ENCODE data around the gene GCKR. TPM values are rescaled to one million over a fixed set of nuclear protein-coding genes. Genes with fewer than 3 reads are reported as not detected.

The GCKR gene
- total RNA-seq, 4 donors from 2014 or later = 0.56 to 1.0 (median 0.64) TPM; not detected in 1

DNA sequence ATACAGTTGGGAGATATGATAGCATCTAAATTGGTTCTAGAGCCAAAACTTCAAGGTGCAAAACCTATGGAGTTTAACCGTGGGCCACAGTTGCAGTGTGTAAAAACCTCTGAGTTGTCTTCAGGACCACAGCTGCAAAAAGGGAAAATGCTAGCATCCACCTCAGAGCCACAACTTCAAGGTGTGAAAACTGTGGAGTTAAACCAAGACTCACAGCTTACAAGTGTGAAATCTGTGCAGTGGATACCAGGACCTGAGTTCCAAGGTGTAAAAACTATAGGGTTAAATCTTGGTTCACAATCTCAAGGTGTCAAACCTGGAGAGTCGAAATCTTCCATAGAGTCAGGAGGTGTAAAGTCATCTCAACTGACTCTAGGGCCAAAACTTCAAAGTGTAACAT lies 75.8 kb downstream of the GCKR start:
- no peaks in the 10 kb centered on the region for H3K4me1 ChIP-seq
- no peak for DNase-seq (ENCODE audit: low spot score in 2 of 2)
- H3K4me3 ChIP-seq = no peak overlapping the region
- TF ChIP-seq EP300 (IDR thresholded peaks at IDR 0.05) (no peak), POLR2A (IDR thresholded peaks at IDR 0.05) (no peak), POLR2AphosphoS5 (IDR thresholded peaks at IDR 0.05) (no peak)
- TF ChIP-seq, protein P1, sequence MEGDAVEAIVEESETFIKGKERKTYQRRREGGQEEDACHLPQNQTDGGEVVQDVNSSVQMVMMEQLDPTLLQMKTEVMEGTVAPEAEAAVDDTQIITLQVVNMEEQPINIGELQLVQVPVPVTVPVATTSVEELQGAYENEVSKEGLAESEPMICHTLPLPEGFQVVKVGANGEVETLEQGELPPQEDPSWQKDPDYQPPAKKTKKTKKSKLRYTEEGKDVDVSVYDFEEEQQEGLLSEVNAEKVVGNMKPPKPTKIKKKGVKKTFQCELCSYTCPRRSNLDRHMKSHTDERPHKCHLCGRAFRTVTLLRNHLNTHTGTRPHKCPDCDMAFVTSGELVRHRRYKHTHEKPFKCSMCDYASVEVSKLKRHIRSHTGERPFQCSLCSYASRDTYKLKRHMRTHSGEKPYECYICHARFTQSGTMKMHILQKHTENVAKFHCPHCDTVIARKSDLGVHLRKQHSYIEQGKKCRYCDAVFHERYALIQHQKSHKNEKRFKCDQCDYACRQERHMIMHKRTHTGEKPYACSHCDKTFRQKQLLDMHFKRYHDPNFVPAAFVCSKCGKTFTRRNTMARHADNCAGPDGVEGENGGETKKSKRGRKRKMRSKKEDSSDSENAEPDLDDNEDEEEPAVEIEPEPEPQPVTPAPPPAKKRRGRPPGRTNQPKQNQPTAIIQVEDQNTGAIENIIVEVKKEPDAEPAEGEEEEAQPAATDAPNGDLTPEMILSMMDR (IDR thresholded peaks at IDR 0.05) = no peak
- WGBS = 83% methylated on average over 2 of the region's 2 CpGs
- peaks cover 11% of the 10 kb centered on the region for H3K9me3 ChIP-seq
- H3K27ac ChIP-seq = no peak overlapping the region
- H3K27me3 ChIP-seq = peaks cover 19% of the 10 kb centered on the region
- H3K36me3 ChIP-seq = no peaks in the 10 kb centered on the region

DNA sequence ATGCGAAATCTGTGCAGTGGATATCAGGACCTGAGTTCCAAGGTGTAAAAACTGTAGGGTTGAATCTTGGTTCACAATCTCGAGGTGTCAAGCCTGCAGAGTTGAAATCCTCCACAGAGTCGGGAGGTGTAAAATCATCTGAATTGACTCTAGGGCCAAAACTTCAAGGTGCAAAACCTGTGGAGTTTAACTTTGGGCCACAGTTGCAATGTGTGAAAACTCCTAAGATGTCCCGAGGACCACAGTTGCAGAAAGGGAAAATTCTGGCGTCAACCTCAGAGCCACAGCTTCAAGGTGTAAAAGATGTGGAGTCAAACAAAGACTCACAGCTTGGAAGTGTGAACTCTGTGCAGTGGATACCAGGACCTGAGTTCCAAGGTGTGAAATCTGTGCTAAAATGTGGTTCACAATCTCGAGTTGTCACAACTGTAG lies 76.4 kb downstream of the GCKR start:
- H3K4me1 ChIP-seq = no peaks in the 10 kb centered on the region
- TF ChIP-seq, protein P1 (IDR thresholded peaks at IDR 0.05) = no peak
- TF ChIP-seq EP300 (IDR thresholded peaks at IDR 0.05) = no peak
- no peak for TF ChIP-seq POLR2AphosphoS5 (IDR thresholded peaks at IDR 0.05)
- no peak for TF ChIP-seq POLR2A (IDR thresholded peaks at IDR 0.05)
- H3K36me3 ChIP-seq = no peaks in the 10 kb centered on the region
- H3K9me3 ChIP-seq = peaks cover 11% of the 10 kb centered on the region
- DNase-seq (ENCODE audit: low spot score in 2 of 2) = no peak
- no peak overlapping the region for H3K27ac ChIP-seq
- WGBS = 79% methylated on average over 6 of the region's 6 CpGs
- peaks cover 14% of the 10 kb centered on the region for H3K27me3 ChIP-seq
- H3K4me3 ChIP-seq = no peak overlapping the region

Other genes with a start within 250 kb of the GCKR start
- gene SLC30A3, start 233.8 kb upstream of the GCKR start, total RNA-seq = not detected
- not detected for gene DNAJC5G, start 221.4 kb upstream of the GCKR start, total RNA-seq
- not detected for gene TRIM54, start 214.4 kb upstream of the GCKR start, total RNA-seq
- gene UCN, start 188.4 kb upstream of the GCKR start, total RNA-seq = 1 to 10 TPM in 2 of 4 donors, not detected in 2; 2.1 to 3.9 TPM
- gene MPV17, start 173.7 kb upstream of the GCKR start, total RNA-seq = 10 to 100 TPM; 51.8 to 87.5 (median 68.4) TPM
- gene GTF3C2, start 140.1 kb upstream of the GCKR start, total RNA-seq = 100 to 1,000 TPM in 1 of 4 donors, 10 to 100 TPM in 3; 53.8 to 160 (median 75.9) TPM
- gene EIF2B4, start 126.5 kb upstream of the GCKR start, total RNA-seq = 10 to 100 TPM; 34.3 to 68.2 (median 48.5) TPM
- gene SNX17, start 126.2 kb upstream of the GCKR start, total RNA-seq = 10 to 100 TPM; 73.4 to 89.8 (median 76.4) TPM
- gene ZNF513, start 116.1 kb upstream of the GCKR start, total RNA-seq = 10 to 100 TPM in 3 of 4 donors, 1 to 10 TPM in 1; 7.6 to 16.7 (median 11.7) TPM
- gene PPM1G, start 87.2 kb upstream of the GCKR start, total RNA-seq = 10 to 100 TPM; 37.4 to 54.1 (median 49.3) TPM
- gene NRBP1, start 68.2 kb upstream of the GCKR start, total RNA-seq = 10 to 100 TPM; 66.8 to 84.3 (median 77.0) TPM
- 10 to 100 TPM; 31.0 to 50.1 (median 42.2) TPM for gene KRTCAP3, start 54.5 kb upstream of the GCKR start, total RNA-seq
- gene IFT172, start 7.1 kb upstream of the GCKR start, total RNA-seq = 10 to 100 TPM; 21.6 to 70.0 (median 27.4) TPM
- gene FNDC4, start 1.6 kb upstream of the GCKR start, total RNA-seq = 1 to 10 TPM; 4.7 to 8.0 (median 5.5) TPM
- 10 to 100 TPM in 3 of 4 donors, 1 to 10 TPM in 1; 8.1 to 23.5 (median 20.6) TPM for gene ZNF512, start 86.2 kb downstream of the GCKR start, total RNA-seq
- gene CCDC121, start 132.2 kb downstream of the GCKR start, total RNA-seq = 1 to 10 TPM; 1.2 to 3.9 (median 3.0) TPM
- gene GPN1, start 132.2 kb downstream of the GCKR start, total RNA-seq = 10 to 100 TPM; 21.0 to 30.5 (median 24.2) TPM
- 10 to 100 TPM; 17.0 to 27.3 (median 22.2) TPM for gene SUPT7L, start 166.8 kb downstream of the GCKR start, total RNA-seq
- gene SLC4A1AP, start 167.1 kb downstream of the GCKR start, total RNA-seq = 10 to 100 TPM; 15.1 to 25.3 (median 20.7) TPM

Measured in suprapubic skin (tissue), 4 donors.